8988T (cell line): ENCODE measurements around the gene LMF1.

Experiments
- DNase-seq: peaks from one replicate; pipeline ENCODE4 v3.0.0; 2011

LMF1 gene

DNA sequence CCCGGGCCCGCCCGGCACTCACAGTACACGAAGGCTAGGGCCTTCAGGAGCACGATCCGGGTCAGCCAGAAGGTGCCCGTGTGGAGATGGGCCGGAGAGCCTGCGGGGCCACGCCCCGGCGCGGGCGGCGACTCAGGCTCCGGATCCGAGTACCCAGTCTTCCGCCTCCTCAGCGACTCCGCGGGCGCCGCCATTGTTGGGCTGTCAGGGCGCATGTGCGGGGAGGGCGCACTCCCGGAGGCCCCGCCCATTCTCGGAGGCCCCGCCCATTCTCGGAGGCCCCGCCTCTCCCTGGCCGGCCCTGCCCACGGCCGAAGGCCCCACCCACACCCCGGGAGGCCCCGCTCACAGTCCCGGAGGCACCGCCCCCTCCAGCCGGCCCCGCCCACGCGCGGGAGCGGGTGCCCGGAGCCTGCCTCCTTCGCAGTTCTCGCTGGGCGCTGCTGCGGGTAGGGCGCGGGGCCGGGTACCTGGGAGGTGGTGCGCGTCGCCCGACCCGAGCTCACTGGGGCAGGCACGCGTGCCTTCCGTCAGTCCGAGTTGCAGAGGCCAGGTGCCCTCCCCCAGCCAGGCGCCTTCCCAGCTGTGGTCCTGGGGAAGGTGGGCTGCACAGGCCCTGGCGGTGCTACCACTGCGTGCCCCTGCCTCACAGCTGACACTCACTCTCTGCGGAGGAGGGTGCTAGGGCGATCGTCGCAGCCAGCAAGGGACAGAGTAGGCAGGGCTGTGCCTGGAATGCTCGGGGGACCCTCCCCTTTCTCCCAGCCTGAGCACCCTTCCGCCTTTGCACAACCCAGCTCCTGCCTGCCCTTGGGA lies at the start of gene LMF1:
Gene LMF1, minus strand, starts transcription at position 219 of the 816 bp plus-strand sequence. Its CDS starts 4 bp downstream, at position 215.
- DNase-seq = peak; percentile 89

DNA sequence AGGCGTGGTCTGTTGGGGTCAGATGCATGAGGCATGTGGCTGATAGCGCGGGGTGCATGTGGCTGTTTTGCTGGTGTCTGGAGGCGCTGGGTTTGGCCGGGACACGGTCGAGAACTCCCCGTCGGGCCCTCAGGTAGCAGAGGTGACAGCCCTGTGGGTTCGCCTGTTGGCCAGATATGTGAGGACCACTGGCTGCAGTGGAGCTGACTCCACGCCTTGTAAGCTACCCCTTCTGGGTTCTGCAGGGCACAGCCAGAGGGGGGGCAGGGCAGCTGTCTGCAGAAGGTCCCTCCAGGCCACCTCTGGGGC lies 49.3 kb upstream of the LMF1 start:
- DNase-seq = no peak

DNA sequence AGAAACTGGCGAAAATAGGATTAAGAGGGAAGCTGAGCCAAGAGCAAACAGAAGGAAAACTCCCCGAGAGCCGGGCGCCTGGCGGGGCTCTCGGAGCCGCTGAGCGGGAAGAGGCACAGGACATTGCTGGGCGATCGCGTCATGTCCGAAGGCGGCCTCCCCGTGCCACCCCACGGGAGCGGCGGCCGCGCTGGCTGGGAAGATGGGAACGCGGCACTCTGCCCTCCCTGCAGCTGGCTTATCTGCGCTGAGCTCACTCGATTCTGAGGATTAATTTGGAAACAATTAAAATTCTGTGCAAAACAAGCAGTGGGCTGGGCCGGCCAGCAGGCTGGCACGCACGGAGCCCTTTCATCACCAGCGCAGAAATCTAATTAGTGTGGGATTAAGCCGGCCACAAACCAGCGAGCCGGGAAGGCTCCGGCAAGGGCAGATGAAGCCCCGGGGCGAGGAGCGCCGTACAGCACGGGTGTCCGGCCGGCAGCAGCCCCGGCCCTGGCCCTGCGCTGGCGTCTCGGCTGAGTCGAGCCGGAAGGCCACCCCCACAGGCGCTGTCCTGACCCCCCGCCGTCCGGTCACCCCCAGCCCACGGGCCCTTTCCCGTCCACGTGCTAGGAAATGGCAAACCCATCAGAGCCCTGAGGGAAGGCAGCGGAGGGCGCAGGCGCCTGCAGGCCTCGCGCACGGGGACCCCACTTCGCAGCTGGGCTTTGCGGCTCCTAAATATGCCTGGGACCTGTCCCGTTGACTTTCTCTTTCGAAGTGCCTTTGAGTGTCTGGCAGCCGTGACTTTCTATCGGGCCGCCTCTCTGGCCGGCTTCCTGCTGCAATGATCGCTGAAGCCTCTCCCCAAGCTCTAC lies 48.7 kb upstream of the LMF1 start:
- DNase-seq = no peak

DNA sequence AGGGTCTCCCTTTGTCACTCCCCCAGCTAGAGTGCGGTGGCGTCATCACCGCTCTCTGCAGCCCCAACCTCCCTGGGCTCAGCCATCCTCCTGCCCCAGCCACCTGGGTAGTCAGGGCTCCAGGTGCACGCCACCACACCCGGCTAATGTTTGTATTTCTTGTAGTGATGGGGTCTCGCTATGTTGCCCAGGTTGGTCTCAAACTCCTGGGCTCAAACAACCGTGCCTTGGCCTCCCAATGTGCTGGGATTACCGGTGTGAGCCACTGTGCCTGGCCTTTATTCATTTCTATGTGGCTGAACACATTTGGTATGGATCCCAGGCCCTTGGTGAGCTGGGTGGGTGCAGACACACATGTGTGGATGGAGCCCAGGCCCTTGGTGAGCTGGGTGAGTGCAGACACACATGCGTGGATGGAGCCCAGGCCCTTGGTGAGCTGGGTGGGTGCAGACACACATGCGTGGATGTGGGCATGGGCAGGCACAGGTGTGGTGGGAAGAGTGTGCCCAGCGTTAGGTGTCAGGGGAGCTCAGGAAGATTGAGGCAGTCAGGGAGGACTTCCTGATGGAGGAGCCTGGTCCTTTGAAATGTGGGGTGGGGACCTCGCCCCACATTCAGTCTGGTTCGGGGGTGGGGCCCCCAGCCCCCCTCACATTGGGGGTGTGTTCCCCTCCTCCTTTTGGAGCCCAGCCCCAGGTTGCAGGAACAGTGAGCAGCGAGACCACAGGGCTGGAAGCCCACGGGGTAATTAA lies 47.8 kb upstream of the LMF1 start:
- no peak for DNase-seq

DNA sequence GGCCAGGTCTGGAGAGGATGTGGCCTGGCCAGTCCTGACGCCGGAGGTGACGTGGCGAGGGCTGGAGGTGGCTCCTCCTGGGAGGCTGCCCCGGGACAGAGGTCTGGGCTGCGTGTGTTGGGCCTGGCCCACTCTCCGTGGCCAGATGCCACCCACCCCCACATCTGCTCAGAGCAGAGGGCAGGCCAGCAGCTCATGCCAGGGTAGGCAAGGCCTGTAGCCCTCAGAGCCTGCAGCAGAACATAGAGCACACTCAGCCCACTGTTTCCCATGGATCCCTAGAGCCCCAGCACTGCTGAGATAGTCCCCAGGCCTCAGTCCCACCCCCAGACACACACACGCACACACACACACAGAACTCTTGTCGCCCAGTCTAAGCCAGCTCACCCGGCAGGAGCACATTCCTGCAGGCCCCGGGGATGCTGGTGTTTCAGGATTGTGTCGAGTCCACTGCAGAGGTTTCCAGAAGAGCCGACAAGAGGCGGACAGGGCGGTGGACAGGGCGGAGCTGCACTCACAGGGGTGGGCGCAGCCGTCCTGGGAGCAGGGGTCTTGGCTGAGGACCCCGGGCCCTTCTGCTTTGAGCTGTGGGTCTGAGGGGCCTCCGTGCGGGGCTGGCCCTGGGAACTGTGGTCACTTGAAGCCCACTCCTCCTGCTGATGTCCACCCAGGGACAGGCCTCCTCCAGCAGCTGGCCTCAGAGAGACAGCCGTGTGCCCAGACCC lies 44.1 kb upstream of the LMF1 start:
- no peak for DNase-seq

DNA sequence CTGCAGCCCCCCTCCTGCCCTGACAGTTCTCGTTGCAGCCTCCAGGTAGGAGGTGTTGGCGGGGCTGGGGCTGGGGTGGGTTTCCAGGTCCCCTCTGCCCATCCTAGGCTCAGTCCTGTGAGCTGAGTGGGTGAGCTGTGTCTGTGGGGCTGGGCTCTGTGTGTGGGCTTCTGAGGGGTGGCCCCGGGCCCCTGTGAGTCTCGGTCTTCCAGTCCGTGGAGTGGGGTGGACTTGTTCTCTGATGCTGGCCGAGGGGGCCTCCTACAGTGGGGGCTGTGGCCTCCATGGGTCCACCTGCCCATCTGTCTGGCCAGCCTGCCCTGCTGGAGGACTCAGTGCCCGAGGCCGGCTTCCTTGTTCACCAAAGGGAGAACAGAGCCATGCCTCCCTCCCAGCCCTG lies 43.4 kb upstream of the LMF1 start:
- no peak for DNase-seq

DNA sequence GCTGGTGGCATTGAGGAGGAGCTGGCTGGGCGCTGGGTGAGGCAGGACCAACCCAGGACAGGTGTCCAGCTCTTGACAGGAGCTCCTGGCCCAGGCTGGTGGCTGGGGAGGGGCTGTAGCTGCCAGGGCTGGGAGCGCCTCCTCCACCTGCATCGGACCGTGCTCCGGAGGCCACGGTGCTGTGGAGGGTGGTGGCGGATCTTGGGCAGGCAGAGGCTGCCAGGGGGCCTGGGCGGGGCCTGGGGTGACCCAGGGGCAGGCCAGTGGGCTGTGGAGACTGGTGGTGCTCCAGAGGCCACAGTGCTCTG lies 42.8 kb upstream of the LMF1 start:
- no peak for DNase-seq

DNA sequence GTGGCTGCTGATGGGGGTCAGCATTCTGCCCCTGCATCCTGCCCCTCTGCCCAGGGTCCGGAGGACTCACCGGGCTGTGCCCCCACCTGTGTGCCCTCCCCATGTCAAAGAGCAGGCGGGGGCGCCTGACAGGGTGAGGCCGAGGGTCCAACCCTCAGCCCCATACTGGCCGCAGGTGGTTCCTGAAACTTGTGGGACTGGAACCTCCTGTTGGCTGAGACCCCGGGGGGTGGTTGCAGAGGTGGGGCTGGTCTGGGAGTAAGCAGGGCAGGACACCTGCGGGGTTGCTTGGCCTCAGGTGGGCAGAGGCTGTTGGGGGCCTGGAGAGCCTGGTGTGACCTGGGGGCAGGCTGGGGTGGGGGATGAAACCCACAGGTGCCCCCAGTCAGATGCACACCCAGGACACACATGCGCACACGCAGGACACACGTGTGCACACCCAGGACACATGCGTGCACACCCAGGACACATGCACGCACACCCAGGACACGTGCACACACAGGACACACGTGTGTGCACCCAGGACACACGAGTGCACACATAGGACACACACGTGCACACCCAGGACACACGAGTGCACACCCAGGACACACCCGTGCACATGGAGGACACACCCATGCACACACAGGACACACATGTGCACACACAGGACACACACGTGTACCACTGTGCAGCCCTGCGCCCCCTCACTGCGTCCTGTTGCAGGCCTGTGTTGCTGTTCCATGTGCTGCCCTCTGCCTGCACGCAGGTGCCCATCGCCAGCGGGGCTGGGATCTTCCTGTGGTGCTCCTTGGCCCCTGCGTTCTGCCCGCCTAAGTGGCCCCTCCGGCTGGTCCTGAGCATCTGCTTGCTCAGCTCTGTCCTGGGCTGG lies 42.2 kb upstream of the LMF1 start:
- no peak for DNase-seq

DNA sequence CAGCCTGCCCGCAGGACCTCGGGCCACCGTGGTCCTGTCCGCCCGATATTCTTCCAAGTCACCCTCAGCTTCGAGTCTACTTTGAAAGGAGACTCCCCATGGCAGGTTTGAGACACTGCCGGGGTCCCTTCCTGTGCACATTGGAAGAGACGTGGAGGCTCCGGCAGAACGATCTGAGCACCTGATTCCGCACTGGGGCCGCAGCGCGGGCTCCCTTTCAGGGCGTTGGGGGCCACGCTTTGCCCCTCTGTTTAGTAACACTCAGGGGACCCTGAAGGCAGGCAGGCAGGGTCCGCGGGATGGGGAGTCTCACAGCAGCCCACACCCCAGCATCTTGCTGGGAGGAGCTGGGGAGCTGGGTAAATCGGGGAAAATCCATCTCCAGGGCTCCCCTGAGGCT lies 41.4 kb upstream of the LMF1 start:
- DNase-seq = no peak

DNA sequence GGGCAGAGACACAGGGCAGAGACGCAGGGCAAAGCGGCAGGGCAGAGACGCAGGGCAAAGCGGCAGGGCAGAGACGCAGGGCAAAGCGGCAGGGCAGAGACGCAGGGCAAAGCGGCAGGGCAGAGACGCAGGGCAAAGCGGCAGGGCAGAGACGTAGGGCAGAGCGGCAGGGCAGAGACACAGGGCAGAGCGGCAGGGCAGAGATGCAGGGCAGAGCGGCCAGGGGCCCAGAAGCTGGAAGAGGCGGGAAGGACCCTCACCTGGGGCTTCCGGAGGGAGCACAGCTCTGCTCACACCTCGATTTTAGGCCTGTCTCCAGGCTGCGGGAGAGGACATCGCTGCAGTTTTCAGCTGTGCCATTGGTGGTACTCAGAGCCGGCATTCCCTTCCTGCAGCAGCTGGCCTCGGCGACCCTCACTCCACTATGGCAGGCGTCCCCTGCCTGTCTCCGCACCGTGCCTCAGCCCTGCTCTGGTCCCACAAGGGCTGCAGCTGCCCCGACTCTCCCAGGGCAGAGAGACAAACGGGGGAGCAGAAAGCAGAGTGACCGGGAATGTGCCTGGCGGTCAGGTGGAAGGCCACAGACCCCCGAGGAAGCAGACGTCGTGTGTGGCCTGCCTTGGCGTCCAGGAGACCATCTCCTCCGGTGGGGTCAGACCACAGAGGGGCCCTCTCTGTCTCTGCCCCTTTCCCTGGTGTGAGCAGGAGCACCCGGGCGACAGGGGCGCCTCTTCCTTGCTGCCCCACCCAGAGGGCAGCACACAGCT lies 40.7 kb upstream of the LMF1 start:
- DNase-seq = no peak

DNA sequence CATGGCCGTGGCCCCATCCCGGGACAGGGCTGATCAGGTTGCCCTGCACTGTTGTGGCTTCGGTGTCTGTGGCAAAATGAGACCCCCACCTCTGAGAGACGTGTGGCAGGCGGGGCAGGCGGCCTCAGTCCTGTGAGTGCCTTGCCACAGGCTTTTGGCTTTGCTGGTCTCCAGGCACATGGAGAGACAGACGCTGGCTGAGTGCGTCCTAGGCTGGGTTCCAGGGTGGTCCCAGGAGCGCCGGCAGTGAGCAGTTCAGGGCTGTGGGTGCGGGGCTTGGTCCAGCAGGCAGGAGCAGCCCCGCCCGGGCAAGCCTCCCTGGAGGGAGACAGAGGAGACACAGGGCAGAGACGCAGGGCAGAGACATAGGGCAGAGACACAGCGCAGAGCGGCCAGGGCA lies 40.0 kb upstream of the LMF1 start:
- no peak for DNase-seq

DNA sequence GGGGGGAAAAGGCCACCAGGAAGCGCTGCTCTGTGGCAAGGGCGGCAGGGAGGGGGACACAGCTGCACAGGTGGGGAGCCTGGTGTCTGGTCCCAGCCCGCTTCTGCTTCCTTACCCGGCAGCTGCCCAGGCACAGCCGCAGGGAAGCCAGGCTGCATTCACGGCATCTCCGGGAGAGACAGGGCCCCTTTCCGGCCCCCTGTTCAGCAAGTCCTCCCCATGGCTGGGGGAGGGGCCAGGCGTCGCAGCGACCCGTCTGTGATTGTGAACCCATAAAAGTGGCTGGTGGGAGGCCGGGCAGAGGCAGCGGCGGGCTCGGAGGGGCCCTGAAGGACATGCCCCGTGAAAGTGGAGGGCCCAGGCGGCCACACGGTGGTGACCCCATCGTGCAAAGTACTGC lies 39.5 kb upstream of the LMF1 start:
- no peak for DNase-seq

DNA sequence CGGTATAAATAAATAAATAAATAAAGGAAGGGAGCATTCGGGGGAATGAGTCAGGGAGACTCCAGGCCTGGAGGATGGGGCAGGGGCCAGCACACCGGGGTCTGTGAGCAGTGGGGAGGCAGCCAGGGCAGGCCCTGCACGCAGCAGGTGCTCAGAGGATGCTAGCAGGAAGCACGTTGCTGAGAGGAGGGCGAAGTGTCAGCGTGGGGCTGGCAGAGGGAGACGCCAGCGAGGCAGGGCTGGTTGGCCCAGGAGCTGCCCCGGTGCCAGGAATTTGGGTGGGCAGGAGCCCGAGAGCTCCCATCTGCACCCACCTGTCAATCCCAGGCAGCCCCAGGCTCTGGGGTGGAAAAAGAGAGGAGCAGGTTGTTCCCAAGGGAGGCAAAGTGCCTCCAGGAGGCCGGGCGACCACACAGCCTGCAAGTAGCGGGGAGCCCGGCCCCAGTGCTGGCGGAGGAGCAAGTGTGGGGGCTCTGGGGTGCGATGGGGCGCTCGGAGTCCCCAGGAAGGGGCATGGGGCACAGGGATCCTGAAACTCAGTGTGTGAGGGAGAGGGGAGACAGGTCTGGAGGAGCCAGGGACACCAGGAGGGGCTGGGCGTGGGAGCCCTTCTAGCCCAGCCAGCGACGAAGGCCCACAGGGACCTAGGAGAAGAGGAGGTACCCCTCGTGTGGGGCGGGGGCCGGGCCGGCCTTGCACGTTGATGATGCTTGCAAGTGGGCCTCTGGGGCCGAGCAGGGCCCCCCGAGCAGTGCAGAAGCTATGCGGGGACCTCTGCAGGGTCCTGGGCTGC lies 38.8 kb upstream of the LMF1 start:
- no peak for DNase-seq

DNA sequence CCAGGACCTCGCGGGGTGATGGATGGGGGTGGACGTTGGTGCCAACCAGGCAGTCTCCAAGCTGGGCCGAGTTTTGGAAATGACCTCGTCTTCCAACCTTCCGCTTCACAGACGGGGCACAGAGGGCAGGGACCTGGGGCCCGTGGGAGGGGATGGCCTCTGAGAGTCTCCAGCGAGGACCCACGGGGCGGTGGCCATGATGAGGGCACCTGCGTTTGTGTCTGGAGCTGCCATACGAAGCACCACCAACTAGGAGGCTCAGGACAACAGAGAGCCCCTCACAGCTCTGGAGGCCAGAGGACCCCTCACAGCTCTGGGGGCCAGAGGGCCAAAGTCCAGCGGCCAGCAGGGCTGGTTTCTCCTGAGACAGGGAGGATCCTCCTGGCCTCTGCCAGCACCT lies 37.3 kb upstream of the LMF1 start:
- DNase-seq = no peak

DNA sequence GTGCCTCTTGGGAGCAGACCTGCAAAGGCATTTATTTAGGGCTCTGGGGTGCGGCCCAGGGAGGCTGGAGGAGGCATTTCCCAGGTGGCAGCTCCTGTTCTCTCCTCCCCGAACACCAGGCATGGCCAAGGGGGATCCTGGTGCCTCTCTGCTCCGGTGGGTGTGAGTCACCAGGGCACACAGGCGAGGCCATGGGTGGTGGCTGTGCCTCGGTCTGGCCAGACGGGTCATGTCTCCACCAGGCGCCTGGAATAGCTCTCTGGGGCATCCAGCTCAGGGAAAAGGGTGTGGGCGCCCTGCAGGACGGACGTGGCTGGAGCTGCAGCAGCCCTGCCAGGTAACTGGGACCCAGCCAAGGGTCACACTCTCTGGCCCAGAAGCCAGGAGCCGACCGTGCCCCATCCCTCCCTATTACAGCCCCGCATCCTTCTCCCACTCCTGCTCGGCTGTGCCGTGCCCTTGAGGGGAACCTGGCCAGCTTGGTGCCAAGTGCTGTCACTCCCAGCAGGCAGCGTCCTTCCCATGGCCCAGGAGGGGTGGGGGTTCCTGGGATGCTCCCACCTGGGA lies 36.6 kb upstream of the LMF1 start:
- no peak for DNase-seq

DNA sequence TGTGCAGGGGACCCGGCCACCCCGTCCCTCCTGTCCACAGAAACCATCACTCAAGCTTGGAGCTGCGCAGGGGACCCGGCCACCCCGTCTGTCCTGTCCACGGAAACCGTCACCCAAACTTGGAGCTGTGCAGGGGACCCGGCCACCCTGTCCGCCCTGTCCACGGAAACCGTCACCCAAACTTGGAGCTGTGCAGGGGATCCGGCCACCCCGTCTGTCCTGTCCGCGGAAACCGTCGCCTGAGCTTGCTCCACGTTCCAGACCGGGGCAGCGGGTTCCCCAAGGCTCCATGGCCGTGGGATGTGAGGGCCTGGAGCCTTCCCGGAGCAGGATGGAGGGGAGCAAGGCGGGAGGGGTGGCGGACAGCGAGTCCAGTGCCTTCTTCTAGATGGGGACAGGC lies 36.0 kb upstream of the LMF1 start:
- DNase-seq = no peak

DNA sequence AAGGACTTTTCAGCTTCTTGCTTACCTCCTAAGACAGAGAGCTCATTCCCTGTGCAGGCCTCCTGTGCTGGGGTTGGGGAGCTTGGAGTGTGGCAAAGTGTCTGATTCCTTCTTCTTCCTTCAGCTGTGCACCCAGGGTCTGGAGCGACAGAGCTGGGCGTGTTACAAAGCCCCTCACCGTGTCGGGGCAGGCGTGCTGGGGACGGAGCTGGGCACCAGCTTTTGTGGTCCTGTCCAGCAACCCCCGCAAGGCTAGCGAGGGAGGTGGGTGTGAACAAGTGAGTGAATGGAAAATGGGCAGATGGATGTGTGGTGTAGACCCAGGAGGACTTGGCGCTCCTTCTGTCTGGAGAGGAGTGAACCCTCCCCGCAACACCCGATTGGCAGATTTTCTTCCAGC lies 34.5 kb upstream of the LMF1 start:
- no peak for DNase-seq

DNA sequence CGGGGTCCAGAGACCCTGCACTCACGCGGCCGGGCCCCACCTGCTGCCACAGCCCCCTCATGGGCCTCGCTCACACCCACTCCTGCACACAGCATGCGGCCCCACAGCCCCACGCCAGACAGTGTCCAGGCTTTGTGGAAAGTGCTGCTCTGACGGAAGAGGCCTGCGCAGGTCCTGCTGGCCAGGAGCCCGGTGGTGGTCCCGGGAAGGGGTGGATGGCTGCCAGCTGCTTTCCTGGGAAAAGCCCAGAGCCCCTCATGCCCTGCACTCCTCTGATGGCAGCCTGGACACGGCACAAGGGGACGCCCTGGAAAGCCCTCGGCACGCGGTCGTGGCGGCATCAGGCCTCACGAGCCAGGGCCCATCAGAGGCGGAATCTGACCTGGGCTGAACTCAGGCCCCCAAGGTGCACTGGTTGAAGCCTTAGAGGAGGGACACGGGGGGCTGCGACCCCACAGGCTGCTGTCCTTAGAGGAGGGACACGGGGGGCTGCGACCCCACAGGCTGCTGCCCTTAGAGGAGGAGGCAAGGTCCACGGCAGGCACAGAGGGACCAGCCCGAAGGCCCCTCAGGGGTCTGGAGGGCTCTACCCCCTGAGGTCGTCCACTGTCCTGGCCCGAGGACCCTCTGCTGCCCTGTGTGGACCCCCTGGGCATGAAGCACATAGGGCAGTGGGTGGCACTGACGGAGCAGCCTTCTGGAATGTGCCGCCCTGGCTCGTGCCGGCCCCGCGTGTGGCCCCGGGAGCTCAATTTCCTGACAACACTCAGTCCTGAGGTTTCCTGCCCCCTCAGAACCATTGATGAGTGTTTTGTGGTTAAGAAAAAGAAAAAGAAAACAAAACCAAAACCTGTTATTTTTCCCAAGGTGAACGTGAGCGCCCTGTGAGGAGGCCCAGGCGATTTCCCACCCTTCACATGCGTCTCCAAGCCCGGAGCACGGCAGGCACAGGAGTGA lies 32.9 kb upstream of the LMF1 start:
- DNase-seq = no peak
